Femur (tissue), 1 donor: Measurements from ENCODE around the gene SMCHD1.
"Not testable (repeated sequence)": the region's sequence is repeated elsewhere in the genome, so short reads cannot be mapped to it uniquely, and the experiment has no call there.

ENCODE experiments used
- DNase-seq: peaks from one replicate; pipeline ENCODE4 v3.0.0-alpha.2; 2017

The SMCHD1 gene

GRCh38 chr18:2823966-2824365 lies 168.4 kb downstream of the SMCHD1 start:
- no peak for DNase-seq

- no peak for DNase-seq
Observed at GRCh38 chr18:2824865-2825264, 169.3 kb downstream of the SMCHD1 start.

- no peak for DNase-seq
Observed at GRCh38 chr18:2825613-2826175, 170.2 kb downstream of the SMCHD1 start.

- DNase-seq: peak; percentile 24
Observed at GRCh38 chr18:2826581-2826980, 171.1 kb downstream of the SMCHD1 start.

- DNase-seq: no peak
Observed at GRCh38 chr18:2827061-2827460, 171.5 kb downstream of the SMCHD1 start.

GRCh38 chr18:2836118-2836517 lies 180.6 kb downstream of the SMCHD1 start:
- not testable (repeated sequence) for DNase-seq

- DNase-seq: not testable (repeated sequence)
Observed at GRCh38 chr18:2837290-2837689, 181.8 kb downstream of the SMCHD1 start.

- no peak for DNase-seq
Observed at GRCh38 chr18:2839202-2839601, 183.7 kb downstream of the SMCHD1 start.

- DNase-seq: no peak
Observed at GRCh38 chr18:2840521-2840920, 185.0 kb downstream of the SMCHD1 start.

GRCh38 chr18:2843146-2843545 lies 187.6 kb downstream of the SMCHD1 start:
- no peak for DNase-seq

- no peak for DNase-seq
Observed at GRCh38 chr18:2845172-2845571, 189.6 kb downstream of the SMCHD1 start.

GRCh38 chr18:2846636-2847316 lies 191.2 kb downstream of the SMCHD1 start, which contains the start of gene EMILIN2:
Gene EMILIN2 (plus strand): TSS chr18:2847006. CDS start chr18:2847189, 183 bp downstream.
- DNase-seq: peak; percentile 89

GRCh38 chr18:2847317-2848246 lies 192.1 kb downstream of the SMCHD1 start:
- DNase-seq: peak; percentile 59

- DNase-seq: no peak
Observed at GRCh38 chr18:2848247-2849246, 193.0 kb downstream of the SMCHD1 start.

- no peak for DNase-seq
Observed at GRCh38 chr18:2850816-2851215, 195.3 kb downstream of the SMCHD1 start.

- no peak for DNase-seq
Observed at GRCh38 chr18:2851771-2852170, 196.2 kb downstream of the SMCHD1 start.

GRCh38 chr18:2852460-2852859 lies 196.9 kb downstream of the SMCHD1 start:
- DNase-seq: not testable (repeated sequence)

GRCh38 chr18:2853173-2853925 lies 197.8 kb downstream of the SMCHD1 start:
- no peak for DNase-seq

GRCh38 chr18:2853926-2854664 lies 198.6 kb downstream of the SMCHD1 start:
- DNase-seq: no peak
